Lower leg skin (tissue), 3 donors: Measurements from ENCODE around the gene POU3F3.

Experiments used
- POLR2A ChIP-seq, 2 donors: fragments of 450-650 bp; IDR thresholded peaks; one replicate each; pipeline ENCODE4 v1.6.1; 2016 to 2017; ENCODE audit warnings: antibody characterized with exemption in 2 of 2, mild to moderate bottlenecking in 1 of 2, moderate library complexity in 1 of 2
- TF ChIP-seq, protein P1 (sequence below), 3 donors: fragments of 450-650 bp; IDR thresholded peaks; one replicate each; pipeline ENCODE4 v1.5.1; 2016; ENCODE audit warnings: antibody characterized with exemption in 3 of 3, mild to moderate bottlenecking in 3 of 3, moderate library complexity in 2 of 3

DNA sequence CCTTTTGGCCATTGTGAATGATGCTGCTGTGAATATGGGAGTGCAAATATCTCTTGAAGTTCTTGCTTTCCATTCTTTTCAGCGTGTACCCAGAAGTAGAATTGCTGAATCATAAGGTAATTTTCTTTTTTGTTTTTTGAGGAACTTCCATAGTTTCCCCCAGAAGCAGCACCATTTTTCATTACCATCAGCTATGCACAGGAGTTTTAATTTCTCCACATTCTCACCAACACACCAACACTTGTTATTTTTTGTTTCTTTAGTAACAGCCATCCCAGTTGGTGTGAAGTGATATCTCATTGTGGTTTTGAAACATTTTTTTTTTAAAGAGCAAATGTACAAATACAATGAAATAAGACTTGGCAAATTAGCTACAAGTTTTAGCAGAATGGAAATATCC is 21.3 kb downstream of the POU3F3 start:
- TF ChIP-seq, protein P1, sequence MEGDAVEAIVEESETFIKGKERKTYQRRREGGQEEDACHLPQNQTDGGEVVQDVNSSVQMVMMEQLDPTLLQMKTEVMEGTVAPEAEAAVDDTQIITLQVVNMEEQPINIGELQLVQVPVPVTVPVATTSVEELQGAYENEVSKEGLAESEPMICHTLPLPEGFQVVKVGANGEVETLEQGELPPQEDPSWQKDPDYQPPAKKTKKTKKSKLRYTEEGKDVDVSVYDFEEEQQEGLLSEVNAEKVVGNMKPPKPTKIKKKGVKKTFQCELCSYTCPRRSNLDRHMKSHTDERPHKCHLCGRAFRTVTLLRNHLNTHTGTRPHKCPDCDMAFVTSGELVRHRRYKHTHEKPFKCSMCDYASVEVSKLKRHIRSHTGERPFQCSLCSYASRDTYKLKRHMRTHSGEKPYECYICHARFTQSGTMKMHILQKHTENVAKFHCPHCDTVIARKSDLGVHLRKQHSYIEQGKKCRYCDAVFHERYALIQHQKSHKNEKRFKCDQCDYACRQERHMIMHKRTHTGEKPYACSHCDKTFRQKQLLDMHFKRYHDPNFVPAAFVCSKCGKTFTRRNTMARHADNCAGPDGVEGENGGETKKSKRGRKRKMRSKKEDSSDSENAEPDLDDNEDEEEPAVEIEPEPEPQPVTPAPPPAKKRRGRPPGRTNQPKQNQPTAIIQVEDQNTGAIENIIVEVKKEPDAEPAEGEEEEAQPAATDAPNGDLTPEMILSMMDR (IDR thresholded peaks at IDR 0.05) = no peak
- no peak for TF ChIP-seq POLR2A (IDR thresholded peaks at IDR 0.05)
